PC-9 (cell line): ENCODE results near the gene PRAMEF5. TPM values are rescaled to one million over a fixed set of nuclear protein-coding genes. Genes with fewer than 3 reads are reported as not detected.
"Not testable (repeated sequence)": the region's sequence is repeated elsewhere in the genome, so short reads cannot be mapped to it uniquely, and the experiment has no call there.

Experiments used
- BruUV-seq: library from RNA; stranded (reverse); fragments of 400-500 nt; replicated peaks from 2 replicates; lab custom pipeline; 2021; lab: Mats Ljungman, UMichigan
- CTCF ChIA-PET: fragments of 300-600 bp; sonication (Branson Sonifier 250); formaldehyde crosslinking; loops from one replicate; lab custom pipeline; 2022; ENCODE audit warnings: antibody characterized with exemption; lab: Charles Lee
- POLR2A ChIA-PET: fragments of 300-600 bp; sonication (Branson Sonifier 250); formaldehyde crosslinking; loops from one replicate; lab custom pipeline; 2022; ENCODE audit warnings: antibody characterized with exemption; ENCODE audit not compliant: unreplicated experiment; lab: Charles Lee
- DNase-seq, 2 experiments: peaks; one replicate each; pipeline versions ENCODE4 v3.0.0 to v3.0.0-alpha.2; 2015 to 2022; ENCODE audit warnings: mixed read lengths in 1 of 2
- H2AFZ ChIP-seq: fragments of 200-600 bp; sonication (generic); 2 replicates; pipeline ENCODE4 v1.8.1; 2017; ENCODE audit warnings: antibody characterized with exemption
- H3F3A ChIP-seq: fragments of 200-600 bp; sonication (generic); 2 replicates; pipeline ENCODE4 v1.8.1; 2017; ENCODE audit warnings: antibody characterized with exemption, mild to moderate bottlenecking, low read depth; ENCODE audit not compliant: insufficient read depth
- H3K27ac ChIP-seq: fragments of 200-600 bp; sonication (generic); 2 replicates; pipeline ENCODE4 v1.6.1; 2016; ENCODE audit warnings: mixed run types
- H3K27me3 ChIP-seq: fragments of 200-600 bp; sonication (generic); 2 replicates; pipeline ENCODE4 v1.6.1; 2016; ENCODE audit warnings: low read depth, mixed run types; ENCODE audit not compliant: insufficient read depth
- H3K36me3 ChIP-seq: fragments of 200-600 bp; sonication (generic); 2 replicates; pipeline ENCODE4 v1.6.1; 2016; ENCODE audit warnings: low read depth, mixed run types
- H3K4me1 ChIP-seq: fragments of 200-600 bp; sonication (generic); replicated peaks from 2 replicates; pipeline ENCODE4 v1.6.1; 2016; ENCODE audit warnings: mixed run types; ENCODE audit not compliant: insufficient read depth
- H3K4me2 ChIP-seq: fragments of 200-600 bp; sonication (generic); 2 replicates; pipeline ENCODE4 v1.6.1; 2017; ENCODE audit warnings: mixed run types
- H3K4me3 ChIP-seq: fragments of 200-600 bp; sonication (generic); 2 replicates; pipeline ENCODE4 v1.6.1; 2016; ENCODE audit warnings: mixed run types
- H3K79me2 ChIP-seq: fragments of 200-600 bp; sonication (generic); 2 replicates; pipeline ENCODE4 v1.6.1; 2017; ENCODE audit warnings: low read depth, mixed run types
- H3K9me2 ChIP-seq: fragments of 200-600 bp; sonication (generic); 2 replicates; pipeline ENCODE4 v1.8.1; 2017; ENCODE audit warnings: mild to moderate bottlenecking; ENCODE audit not compliant: insufficient read depth
- H3K9me3 ChIP-seq: fragments of 200-600 bp; sonication (generic); 2 replicates; pipeline ENCODE4 v1.8.1; 2016; ENCODE audit warnings: low read depth; ENCODE audit not compliant: insufficient read depth
- H4K20me1 ChIP-seq: fragments of 200-600 bp; sonication (generic); 2 replicates; pipeline ENCODE4 v1.8.1; 2017; ENCODE audit not compliant: insufficient read depth
- intact Hi-C: fragments of 100-400 bp; cut with micrococcal nuclease; formaldehyde crosslinking; loops from one replicate; pipeline ENCODE4 v1.10.0; 2022; ENCODE audit not compliant: unreplicated experiment
- total RNA-seq: library from RNA; stranded (reverse); gene quantifications from 2 replicates; pipeline ENCODE4 v1.2.3, GENCODE V29; 2021

The PRAMEF5 gene
- total RNA-seq, 1 experiment from 2014 or later: not detected

DNA sequence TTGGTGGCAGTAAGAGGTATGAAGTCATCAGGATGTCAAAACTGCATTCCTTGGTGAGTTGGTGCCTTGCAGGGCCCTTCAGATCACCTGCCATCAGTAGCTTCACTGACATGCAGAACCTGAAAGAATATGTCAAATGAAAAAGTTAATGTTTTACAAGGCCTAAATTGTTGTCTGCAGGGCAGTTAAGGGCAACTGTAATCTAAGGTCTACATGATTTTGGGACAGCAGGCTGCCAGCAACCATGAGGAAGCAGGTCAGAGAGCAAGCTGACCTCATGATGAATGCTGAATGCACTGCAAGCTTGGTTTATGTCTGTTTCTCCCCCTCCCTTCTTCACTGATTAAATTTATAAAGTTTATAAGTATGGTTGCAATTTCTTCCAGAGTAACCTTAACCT, 48.2 kb downstream of the PRAMEF5 start:
- H4K20me1 ChIP-seq, H3K79me2 ChIP-seq, H2AFZ ChIP-seq, H3K27ac ChIP-seq, CTCF ChIA-PET, H3K4me1 ChIP-seq, H3K4me3 ChIP-seq, H3K4me2 ChIP-seq, H3F3A ChIP-seq, DNase-seq, H3K9me2 ChIP-seq, H3K36me3 ChIP-seq, BruUV-seq, intact Hi-C loops, POLR2A ChIA-PET, H3K9me3 ChIP-seq, H3K27me3 ChIP-seq: not testable (repeated sequence)

DNA sequence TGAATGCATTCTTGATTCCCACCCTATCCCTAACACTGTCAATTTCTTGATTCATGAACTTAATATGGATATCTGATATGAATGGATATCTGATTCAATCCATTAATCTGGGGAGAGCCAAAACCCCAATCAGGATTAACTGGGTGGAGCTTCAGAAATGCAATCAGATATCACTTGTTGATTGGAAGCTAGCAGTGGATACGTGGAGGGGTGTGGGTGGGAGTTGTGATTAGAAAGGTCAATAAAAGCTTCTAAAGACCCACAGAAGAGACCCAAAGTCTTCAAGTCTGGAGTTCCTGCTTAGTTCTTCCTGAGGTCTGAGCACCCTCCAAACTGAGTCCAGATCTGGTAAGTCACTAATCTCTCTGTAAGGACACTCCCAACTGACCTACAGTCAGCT, 49.2 kb downstream of the PRAMEF5 start, which contains the start of gene PRAMEF33:
PRAMEF33 (plus strand) TSS at position 301 of the 400 bp plus-strand sequence. CDS start 2,416 bp downstream, outside the sequence.
- intact Hi-C loops, CTCF ChIA-PET, H3K27me3 ChIP-seq, H3K9me3 ChIP-seq, DNase-seq, H3K4me2 ChIP-seq, H3K27ac ChIP-seq, H3K9me2 ChIP-seq, H3K4me1 ChIP-seq, POLR2A ChIA-PET, H3K79me2 ChIP-seq, H3K36me3 ChIP-seq, H3F3A ChIP-seq, H4K20me1 ChIP-seq, H2AFZ ChIP-seq, H3K4me3 ChIP-seq, BruUV-seq: not testable (repeated sequence)

Other genes starting within 250 kb of the PRAMEF5 start
- not detected in 2 replicates for gene PRAMEF27, start 197.6 kb upstream of the PRAMEF5 start, total RNA-seq
- not detected in 2 replicates for gene HNRNPCL3, start 193.4 kb upstream of the PRAMEF5 start, total RNA-seq
- gene PRAMEF25, start 183.4 kb upstream of the PRAMEF5 start, total RNA-seq: not detected in 2 replicates
- not detected in 2 replicates for gene HNRNPCL2, start 137.3 kb upstream of the PRAMEF5 start, total RNA-seq
- gene PRAMEF26, start 98.2 kb upstream of the PRAMEF5 start, total RNA-seq: not detected in 2 replicates
- gene HNRNPCL4, start 88.6 kb upstream of the PRAMEF5 start, total RNA-seq: not detected in 2 replicates
- not detected in 2 replicates for gene PRAMEF9, start 82.3 kb upstream of the PRAMEF5 start, total RNA-seq
- gene PRAMEF13, start 52.8 kb upstream of the PRAMEF5 start, total RNA-seq: not detected in 2 replicates
- not detected in 2 replicates for gene PRAMEF18, start 28.0 kb upstream of the PRAMEF5 start, total RNA-seq
- not detected in 2 replicates for gene PRAMEF8, start 30.9 kb downstream of the PRAMEF5 start, total RNA-seq
- gene PRAMEF33, start 49.3 kb downstream of the PRAMEF5 start, total RNA-seq: not detected in 2 replicates
- gene PRAMEF15, start 61.4 kb downstream of the PRAMEF5 start, total RNA-seq: not detected in 2 replicates
- gene PRAMEF14, start 92.9 kb downstream of the PRAMEF5 start, total RNA-seq: not detected in 2 replicates
- gene PRAMEF19, start 117.7 kb downstream of the PRAMEF5 start, total RNA-seq: not detected in 2 replicates
- gene PRAMEF17, start 135.4 kb downstream of the PRAMEF5 start, total RNA-seq: not detected in 2 replicates
- not detected in 2 replicates for gene PRAMEF20, start 156.3 kb downstream of the PRAMEF5 start, total RNA-seq